Measurements from ENCODE around the gene PNMA6F.

DNA sequence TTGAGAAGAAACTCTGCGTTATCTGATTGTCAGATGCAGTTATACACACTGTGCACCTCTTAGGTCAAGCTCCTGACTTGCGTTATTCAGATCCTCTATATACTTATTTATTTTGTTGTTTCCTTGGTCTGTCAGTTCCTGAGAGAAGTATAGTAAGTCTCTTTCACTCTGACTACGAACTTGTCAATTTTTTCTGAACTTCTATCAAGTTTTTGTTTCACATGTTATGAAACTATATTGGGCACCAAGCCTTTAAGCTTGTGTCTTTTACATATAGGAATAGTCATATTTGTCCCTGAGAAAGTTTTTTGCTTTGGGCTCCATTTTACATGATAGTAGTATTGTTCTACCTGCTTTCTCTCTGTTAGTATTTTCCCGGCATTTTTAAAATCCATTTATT is 44.1 kb upstream of the PNMA6F start:
- TF ChIP-seq, protein P1, sequence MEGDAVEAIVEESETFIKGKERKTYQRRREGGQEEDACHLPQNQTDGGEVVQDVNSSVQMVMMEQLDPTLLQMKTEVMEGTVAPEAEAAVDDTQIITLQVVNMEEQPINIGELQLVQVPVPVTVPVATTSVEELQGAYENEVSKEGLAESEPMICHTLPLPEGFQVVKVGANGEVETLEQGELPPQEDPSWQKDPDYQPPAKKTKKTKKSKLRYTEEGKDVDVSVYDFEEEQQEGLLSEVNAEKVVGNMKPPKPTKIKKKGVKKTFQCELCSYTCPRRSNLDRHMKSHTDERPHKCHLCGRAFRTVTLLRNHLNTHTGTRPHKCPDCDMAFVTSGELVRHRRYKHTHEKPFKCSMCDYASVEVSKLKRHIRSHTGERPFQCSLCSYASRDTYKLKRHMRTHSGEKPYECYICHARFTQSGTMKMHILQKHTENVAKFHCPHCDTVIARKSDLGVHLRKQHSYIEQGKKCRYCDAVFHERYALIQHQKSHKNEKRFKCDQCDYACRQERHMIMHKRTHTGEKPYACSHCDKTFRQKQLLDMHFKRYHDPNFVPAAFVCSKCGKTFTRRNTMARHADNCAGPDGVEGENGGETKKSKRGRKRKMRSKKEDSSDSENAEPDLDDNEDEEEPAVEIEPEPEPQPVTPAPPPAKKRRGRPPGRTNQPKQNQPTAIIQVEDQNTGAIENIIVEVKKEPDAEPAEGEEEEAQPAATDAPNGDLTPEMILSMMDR (conservative IDR thresholded peaks at IDR 0.05; ENCODE audit: low read depth, low read length): no peak
- TF ChIP-seq EZH2 (IDR thresholded peaks at IDR 0.05; ENCODE audit: borderline replicate concordance, low read depth, low read length, poor library complexity, severe bottlenecking): no peak

All from A673 (cell line).